Measurements from ENCODE around the gene ZNF22.
A peak's percentile ranks its signal among the peaks of the same experiment; 100 is the strongest.

ZNF22 gene

GRCh38 chr10:44965104-44965503 lies 35.6 kb upstream of the ZNF22 start:
- DNase-seq: no peak

- DNase-seq: no peak
Observed at GRCh38 chr10:44965651-44966097, 35.0 kb upstream of the ZNF22 start.

DNA sequence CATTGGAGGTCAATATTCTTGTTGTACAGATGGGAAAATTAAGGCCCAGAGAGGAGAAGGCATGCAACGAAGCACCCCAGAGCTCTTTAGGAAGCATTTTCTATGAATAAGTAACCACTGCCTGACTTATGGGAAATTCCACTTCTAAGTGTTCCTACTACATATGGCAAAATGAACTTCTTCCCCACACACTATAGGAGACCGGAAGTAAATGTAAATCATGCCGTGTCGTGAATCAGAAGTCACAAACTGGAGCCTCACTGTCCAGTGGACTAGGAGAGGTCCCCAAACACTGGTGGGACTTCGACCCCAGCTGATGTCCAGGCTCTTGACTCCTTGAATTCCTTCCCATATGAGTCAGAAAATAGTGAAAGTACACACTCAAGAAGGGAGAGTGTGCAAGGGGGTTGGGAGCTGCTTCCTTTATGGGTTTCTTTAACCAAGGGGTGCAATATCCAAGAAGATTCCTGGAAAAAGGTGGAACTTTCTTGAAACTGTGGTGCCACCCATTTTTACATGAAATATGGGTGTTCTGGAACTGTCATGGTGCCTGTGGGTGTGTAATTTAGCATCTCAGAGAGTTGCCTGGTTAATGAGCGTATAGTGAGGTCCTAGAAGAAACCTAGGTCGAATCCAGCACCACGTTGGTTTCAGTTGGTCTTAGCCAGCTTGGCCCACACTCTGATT lies 34.5 kb upstream of the ZNF22 start:
- DNase-seq: peak; percentile 24

DNA sequence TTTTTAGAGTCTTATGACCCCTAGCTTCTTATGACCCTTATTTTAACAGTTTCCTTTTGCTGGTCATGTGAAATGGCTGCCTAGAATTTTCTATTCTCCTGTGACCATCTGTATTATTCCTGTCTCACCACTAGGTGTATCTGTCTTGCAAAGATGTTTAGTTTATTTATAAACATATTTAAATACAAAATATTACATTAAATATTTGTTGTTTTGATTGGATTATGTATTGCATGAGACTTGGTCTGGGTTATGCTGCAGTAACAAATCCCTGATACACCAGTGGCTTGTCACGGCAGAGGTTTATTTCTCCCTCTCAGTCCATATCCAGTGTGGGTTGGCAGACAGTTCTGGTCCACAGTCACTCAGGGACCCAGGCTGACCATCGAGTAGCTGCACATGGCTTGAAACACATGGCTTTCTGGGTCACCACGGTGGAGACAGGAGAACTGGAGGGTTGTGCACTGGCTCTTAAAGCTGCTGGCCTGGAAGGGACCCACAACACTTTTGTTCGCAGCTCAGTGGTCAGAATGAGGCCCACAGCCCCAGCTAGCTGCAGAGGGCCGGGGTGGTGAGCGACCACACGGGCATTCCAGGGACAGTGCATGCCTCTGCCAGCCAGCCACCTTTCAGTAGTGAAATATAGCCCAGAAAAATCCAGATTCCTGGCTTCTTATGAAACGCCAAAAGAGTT lies 33.8 kb upstream of the ZNF22 start:
- DNase-seq: no peak

GRCh38 chr10:44967616-44968015 lies 33.1 kb upstream of the ZNF22 start:
- DNase-seq: no peak

GRCh38 chr10:44968091-44968490 lies 32.6 kb upstream of the ZNF22 start:
- DNase-seq: no peak

DNA sequence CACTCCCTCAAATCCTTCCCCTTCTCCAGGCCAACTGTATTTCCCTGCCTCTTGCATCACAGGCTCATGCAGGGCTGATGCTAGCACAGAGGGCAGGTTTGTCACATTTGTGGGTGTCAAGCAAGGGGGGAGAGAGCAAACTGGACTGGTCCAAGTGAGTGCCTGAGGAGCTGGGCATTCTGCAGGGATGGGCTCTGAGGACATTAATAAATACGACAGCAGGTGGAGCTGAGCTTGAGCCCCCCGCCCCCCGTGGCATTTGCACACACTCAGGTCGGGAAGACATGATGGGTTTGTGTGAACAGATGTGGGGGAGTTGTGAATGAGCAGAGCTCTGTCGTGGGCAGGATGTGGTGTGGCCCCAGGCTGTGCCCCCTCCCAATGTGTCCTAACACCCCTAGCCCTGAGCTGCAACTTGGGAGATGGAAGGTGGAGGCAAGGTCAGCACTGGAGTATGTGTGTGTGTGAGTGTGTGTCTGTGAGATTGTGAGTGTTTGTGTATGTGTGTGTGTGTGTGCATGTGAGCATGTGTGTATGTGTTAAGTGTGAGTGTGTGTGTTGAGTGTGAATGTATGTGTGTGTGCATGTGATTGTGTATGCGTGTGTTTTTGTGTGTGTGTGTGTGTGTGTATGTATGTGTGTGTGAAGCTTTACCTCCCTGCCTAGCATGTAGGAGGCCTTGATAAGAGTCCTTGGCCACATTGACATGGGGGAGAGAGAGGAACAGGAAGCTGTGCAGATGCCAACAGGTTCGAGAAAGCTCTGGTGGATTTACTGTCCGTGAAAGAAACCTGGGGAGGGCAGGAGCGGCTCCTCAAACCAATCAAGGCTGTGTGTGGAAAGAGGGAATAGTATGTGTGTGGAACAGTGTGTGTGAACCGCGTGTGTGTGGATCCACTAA lies 32.0 kb upstream of the ZNF22 start:
- DNase-seq: no peak

GRCh38 chr10:44969854-44970253 lies 30.9 kb upstream of the ZNF22 start:
- DNase-seq: no peak

DNA sequence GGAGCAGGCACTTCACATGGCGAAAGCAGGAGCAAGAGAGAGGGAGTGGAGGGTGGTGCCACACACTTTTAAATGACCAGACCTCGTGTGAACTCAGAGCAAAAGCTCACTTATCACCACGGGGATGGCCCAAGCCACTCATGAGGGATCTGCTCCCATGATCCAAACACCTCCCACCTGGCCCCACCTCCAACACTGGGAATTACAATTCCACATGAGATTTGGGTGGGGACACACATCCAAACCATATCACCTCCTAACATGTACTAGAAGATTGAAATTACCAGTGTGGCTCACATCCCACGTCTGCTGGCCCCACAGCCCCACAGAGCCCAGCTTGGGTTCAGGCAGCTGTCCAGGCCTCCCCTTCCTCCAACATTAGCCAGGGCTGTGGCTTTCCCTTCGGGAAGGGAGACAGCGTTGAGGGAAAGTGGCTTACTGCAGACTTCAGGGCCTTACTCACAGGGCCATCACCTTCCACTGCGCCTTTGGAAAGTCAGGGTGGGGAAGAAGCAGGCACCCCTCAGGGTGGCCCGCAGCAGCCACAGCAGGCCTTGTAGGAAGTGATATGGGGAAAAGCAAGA lies 29.8 kb upstream of the ZNF22 start:
- DNase-seq: no peak

- DNase-seq: no peak
Observed at GRCh38 chr10:44971434-44971833, 29.3 kb upstream of the ZNF22 start.

DNA sequence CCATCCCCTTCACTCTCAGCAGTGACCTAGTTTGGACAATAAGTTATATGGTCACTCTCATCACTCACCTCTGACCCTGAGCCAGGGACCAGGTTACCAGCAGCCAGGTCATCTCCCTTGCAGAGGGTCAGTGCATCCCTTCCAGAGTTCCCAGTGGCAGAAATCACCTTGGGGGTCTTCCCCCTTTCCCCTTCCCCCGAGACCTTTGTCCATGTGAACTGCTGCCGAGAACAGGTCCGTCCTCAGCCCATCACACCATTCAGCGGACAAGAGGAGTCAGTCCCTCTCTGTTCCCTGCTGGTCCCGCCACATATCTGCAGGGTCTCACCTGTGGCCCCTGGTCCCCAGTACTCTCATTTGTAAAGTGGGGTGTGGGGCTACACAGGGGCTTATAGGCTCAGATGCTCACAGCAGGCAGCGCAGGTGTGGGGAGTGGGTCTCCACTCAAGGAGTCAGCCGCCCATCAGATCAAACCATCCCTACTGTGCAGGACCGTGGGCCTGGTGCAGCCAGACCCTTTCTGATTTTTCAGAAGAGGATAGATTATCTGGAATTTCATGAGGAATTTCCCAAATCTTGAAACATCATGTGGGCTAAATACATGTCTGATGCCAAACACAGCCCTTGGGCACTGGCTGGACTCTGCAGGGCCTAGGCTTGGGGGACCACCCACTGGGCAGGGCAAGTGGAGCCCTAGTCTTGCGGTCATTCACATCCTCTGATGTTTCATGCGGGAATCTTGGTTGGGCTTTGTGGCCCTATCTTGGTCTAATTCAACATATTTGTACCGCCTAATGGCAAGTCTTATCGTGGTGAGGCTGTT lies 28.6 kb upstream of the ZNF22 start:
- no peak for DNase-seq

DNA sequence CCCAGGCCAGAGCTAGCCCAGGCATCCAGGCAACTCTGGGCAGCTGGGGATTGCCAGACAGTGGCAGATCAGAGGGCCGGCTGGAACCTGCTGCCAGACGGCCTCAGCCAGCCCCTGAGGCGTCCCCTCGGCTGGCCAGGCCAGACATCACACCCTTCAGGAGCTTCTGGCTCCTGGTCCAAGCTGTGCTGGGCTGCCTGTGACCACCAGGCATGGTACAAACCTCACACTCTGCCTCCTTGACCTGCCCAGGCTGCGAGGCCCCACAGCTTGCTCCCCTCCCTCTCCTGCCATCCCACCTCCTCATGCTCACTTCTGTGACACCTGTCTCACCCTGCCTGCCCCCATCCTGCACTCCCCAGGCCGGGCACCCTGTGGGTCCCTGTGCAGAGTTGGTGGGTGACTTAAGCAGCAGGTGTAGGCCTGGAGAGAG lies 27.8 kb upstream of the ZNF22 start:
- no peak for DNase-seq

DNA sequence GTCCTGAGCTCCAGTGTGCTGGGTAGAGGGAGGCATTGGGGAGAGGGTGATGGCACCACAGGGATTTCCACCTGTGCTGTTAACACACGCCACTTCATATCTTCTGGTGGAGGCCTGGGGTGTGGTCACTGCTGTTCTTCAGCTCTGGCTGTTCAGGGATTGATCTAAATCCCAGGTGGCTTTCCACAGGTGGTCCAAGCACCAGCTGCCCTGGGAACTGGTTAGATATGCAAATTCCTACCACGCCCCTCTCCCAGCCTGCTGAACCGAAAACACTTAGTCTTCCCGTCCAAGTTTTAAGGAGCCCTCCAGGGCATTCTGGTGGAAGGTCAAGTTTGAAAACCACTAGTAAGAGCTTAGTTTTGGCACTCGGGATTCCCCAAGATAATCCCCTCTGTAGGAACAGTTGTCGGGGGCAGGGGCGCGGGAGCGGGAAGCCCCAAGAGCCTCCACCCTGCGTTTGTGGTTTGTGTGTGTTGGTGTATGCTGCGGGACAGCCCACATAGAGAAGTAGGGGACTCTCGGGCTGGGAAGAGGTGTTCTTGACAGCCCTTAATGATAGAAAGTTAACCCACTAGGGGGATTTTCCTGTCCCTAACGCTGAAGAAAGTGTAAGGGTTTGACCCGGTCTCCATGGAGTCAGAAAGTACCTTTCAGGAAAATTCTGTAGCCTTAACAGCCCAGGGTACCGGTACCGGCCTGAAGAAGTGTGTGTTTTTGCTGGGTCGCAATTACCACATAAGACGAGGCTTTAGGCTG lies 27.2 kb upstream of the ZNF22 start:
- no peak for DNase-seq

DNA sequence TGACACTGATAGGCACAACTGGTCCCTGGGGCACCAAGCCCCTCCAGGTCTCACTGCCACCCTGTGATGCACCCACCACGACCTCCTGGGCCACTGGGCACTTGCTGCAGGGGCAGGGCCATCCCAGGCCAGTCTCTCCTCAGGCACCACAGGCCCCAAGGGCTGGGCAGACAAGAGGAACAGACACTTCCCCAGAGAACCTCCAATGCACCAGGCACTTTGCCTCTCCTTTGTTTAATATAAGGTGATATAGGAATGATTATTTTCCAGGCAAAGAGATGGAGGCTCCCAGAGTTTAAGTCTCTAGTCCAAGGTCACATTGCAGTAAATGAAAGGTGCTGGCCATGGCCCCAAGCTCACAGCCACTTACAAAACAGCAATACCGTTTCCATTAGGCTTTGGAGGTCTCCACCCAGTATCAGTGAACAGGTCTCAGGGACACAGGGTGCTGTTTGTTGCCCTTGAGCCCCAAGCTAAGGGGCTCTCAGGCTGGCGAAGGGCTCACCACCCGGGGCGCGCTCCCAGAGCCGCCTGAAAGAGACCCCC lies 26.6 kb upstream of the ZNF22 start:
- no peak for DNase-seq

- DNase-seq: peak; percentile 61
Observed at GRCh38 chr10:44974628-44975430, 25.9 kb upstream of the ZNF22 start.

- peak; percentile 73 for DNase-seq
Observed at GRCh38 chr10:44975431-44976331, 25.0 kb upstream of the ZNF22 start.

DNA sequence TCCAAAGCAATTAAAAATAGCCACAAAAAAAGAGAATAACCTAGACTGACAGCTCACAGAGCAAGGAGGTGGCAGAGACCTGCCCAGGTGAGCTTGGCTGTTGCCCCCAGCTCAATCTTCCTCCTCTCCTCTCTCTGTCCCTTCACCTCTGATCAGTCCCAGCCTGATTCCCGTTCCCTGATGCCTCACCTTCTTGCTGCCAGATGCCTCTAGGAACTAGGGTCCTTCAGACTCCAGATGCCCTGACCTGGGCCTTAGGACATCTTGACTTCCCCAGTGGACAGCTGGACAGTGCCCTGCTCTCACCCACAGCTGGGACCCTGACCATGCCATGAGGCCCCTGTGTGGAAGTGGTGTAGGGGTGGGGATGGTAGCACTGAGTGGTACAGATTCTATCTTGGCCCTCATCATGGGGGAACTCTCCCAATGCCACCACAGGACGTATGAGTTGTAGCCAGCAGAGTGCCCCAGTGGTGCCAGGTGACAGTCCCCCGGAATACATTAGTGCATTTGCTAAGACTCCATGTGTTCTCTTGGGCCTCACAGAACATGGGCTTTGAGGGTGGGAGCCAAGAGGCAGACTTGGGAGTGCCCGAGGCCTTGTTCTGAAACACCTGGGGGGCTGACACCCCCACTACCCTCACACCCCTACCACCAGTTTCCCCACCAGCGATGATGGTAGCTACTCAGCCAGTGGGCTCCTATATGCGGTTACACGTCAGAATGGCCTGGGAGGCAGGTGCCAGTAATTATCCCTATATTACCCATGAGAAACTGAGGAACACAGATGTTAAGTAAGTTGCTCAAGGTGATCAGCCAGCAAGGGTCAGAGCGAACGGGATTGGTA lies 24.1 kb upstream of the ZNF22 start:
- no peak for DNase-seq

Measured in fibroblast of skin of abdomen (primary cell).